A549 (cell line): Measurements from ENCODE around the gene CRTC3. TPM values are rescaled to one million over a fixed set of nuclear protein-coding genes. Genes with fewer than 3 reads are reported as not detected.

Experiments
- ATAC-seq, 2 experiments: fragments of 200-7000 bp in 1 of 2; fragments of >200 bp in 1 of 2; cut with Nextera tagmentation in 1 of 2; cut with Tn5 transposase in 1 of 2; 3 replicates each; pipeline versions ENCODE4 v1.8.0 to v1.9.1; 2018 to 2020; ENCODE audit warnings: mild to moderate bottlenecking in 1 of 2, moderate library complexity in 1 of 2
- CTCF ChIA-PET: fragments of 300-600 bp; sonication (Branson Sonifier 250); formaldehyde crosslinking; extraction: SDS; loops from one replicate; lab custom pipeline; 2021; ENCODE audit warnings: antibody characterized with exemption, inconsistent platforms; lab: Yijun Ruan, JAX
- POLR2A ChIA-PET: fragments of 350-600 bp; formaldehyde crosslinking; extraction: SDS; loops from one replicate; lab custom pipeline; 2021; ENCODE audit warnings: antibody characterized with exemption, inconsistent platforms; lab: Yijun Ruan, JAX
- DNase-seq, 2 experiments: peaks; one replicate each; pipeline versions ENCODE4 v3.0.0 to v3.0.0-alpha.2; 2011 to 2016; ENCODE audit warnings: low read depth in 1 of 2, low spot score in 1 of 2
- FAIRE-seq: peaks from 2 replicates; lab custom pipeline; 2011; peaks lifted over from hg19 to GRCh38; lab: Jason Lieb, UNC
- H3K27ac ChIP-seq, 2 experiments: fragments of >200 bp; sonication (Bioruptor Twin); formaldehyde crosslinking; 3 replicates each; pipeline ENCODE4 v1.5.1; 2016 to 2017
- H3K4me1 ChIP-seq: fragments of >200 bp; sonication (Bioruptor Twin); formaldehyde crosslinking; 3 replicates; pipeline ENCODE4 v1.6.1; 2016
- H3K4me2 ChIP-seq: fragments of >200 bp; sonication (Bioruptor Twin); formaldehyde crosslinking; 3 replicates; pipeline ENCODE4 v1.6.1; 2016
- H3K4me3 ChIP-seq: fragments of >200 bp; sonication (Bioruptor Twin); formaldehyde crosslinking; 3 replicates; pipeline ENCODE4 v1.5.1; 2016
- H3K9me3 ChIP-seq: fragments of >200 bp; sonication (Bioruptor Twin); formaldehyde crosslinking; 3 replicates; pipeline ENCODE4 v1.6.1; 2016
- ATOH8 ChIP-seq: fragments of 250-450 bp; sonication (Bioruptor Pico); IDR thresholded peaks from 2 replicates; pipeline ENCODE4 v1.5.0; 2020; ENCODE audit warnings: low read depth, mild to moderate bottlenecking, moderate library complexity
- CBX8 ChIP-seq: fragments of 200-600 bp; sonication (generic); IDR thresholded peaks from 2 replicates; pipeline ENCODE4 v1.6.1; 2016
- GATA3 ChIP-seq: IDR thresholded peaks from 2 replicates; pipeline ENCODE4 v1.6.1; 2012; ENCODE audit warnings: borderline replicate concordance
- KDM1A ChIP-seq: fragments of 200-600 bp; sonication (generic); IDR thresholded peaks from 2 replicates; pipeline ENCODE4 v1.6.1; 2016; ENCODE audit warnings: low read depth, mild to moderate bottlenecking
- MAFK ChIP-seq: fragments of 450-650 bp; IDR thresholded peaks from 2 replicates; pipeline ENCODE4 v1.6.1; 2014; ENCODE audit not compliant: partially characterized antibody
- POLR2AphosphoS2 ChIP-seq: conservative IDR thresholded peaks from 2 replicates; pipeline ENCODE4 v1.6.1; 2012; ENCODE audit warnings: low read length, improper control_type of control experiment, inconsistent platforms
- RCOR1 ChIP-seq: fragments of 150-350 bp; IDR thresholded peaks from 2 replicates; pipeline ENCODE4 v1.6.1; 2014; ENCODE audit warnings: antibody characterized with exemption, low read length, low read depth
- RNF2 ChIP-seq: fragments of 200-600 bp; sonication (generic); IDR thresholded peaks from 2 replicates; pipeline ENCODE4 v1.6.1; 2016; ENCODE audit warnings: low read depth, mild to moderate bottlenecking, antibody characterized with exemption, moderate library complexity, borderline replicate concordance
- SMC3 ChIP-seq: fragments of >200 bp; sonication (Bioruptor Twin); formaldehyde crosslinking; IDR thresholded peaks from 3 replicates; pipeline ENCODE4 v1.6.1; 2018; ENCODE audit warnings: inconsistent platforms
- TFCP2L1 ChIP-seq: fragments of 250-450 bp; sonication (Bioruptor Pico); IDR thresholded peaks from 2 replicates; pipeline ENCODE4 v1.5.0; 2021; ENCODE audit warnings: mild to moderate bottlenecking
- WGBS: methylation state at CpG from one replicate; pipeline ENCODE4 v1.1.6; 2017; ENCODE audit errors: missing lambda C conversion rate; 5-methylcytosine and 5-hydroxymethylcytosine counted together
- polyA plus RNA-seq, 4 experiments: library from polyadenylated mRNA; depleted of rRNA in 3 of 4; stranded (reverse); fragments of >200 nt; fragmentation: RNase III in 1 of 4; extraction: RNeasy Plus Mini Kit Qiagen cat#74134 plus additional on column Dnase treatment in 1 of 4; gene quantifications; 2 replicates in 3 of 4; 3 replicates in 1 of 4; pipeline ENCODE4 v1.2.3, GENCODE V29; 2011 to 2017
- TF ChIP-seq, protein P1 (sequence below): fragments of 200-600 bp; sonication (generic); IDR thresholded peaks from 2 replicates; pipeline ENCODE4 v1.6.1; 2016; ENCODE audit warnings: antibody characterized with exemption, mild to moderate bottlenecking, moderate library complexity

Gene CRTC3
- polyA plus RNA-seq, 2 of the 4 experiments (the other 2 are of a cell fraction) = 17.5 to 30.5 TPM

GRCh38 chr15:90496791-90497190 lies 32.9 kb upstream of the CRTC3 start (continued):
- TF ChIP-seq, protein P1, sequence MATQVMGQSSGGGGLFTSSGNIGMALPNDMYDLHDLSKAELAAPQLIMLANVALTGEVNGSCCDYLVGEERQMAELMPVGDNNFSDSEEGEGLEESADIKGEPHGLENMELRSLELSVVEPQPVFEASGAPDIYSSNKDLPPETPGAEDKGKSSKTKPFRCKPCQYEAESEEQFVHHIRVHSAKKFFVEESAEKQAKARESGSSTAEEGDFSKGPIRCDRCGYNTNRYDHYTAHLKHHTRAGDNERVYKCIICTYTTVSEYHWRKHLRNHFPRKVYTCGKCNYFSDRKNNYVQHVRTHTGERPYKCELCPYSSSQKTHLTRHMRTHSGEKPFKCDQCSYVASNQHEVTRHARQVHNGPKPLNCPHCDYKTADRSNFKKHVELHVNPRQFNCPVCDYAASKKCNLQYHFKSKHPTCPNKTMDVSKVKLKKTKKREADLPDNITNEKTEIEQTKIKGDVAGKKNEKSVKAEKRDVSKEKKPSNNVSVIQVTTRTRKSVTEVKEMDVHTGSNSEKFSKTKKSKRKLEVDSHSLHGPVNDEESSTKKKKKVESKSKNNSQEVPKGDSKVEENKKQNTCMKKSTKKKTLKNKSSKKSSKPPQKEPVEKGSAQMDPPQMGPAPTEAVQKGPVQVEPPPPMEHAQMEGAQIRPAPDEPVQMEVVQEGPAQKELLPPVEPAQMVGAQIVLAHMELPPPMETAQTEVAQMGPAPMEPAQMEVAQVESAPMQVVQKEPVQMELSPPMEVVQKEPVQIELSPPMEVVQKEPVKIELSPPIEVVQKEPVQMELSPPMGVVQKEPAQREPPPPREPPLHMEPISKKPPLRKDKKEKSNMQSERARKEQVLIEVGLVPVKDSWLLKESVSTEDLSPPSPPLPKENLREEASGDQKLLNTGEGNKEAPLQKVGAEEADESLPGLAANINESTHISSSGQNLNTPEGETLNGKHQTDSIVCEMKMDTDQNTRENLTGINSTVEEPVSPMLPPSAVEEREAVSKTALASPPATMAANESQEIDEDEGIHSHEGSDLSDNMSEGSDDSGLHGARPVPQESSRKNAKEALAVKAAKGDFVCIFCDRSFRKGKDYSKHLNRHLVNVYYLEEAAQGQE = no peak
- TF ChIP-seq SMC3 (no peak), ATOH8 (CRISPR knock-in tag) (no peak)

DNA sequence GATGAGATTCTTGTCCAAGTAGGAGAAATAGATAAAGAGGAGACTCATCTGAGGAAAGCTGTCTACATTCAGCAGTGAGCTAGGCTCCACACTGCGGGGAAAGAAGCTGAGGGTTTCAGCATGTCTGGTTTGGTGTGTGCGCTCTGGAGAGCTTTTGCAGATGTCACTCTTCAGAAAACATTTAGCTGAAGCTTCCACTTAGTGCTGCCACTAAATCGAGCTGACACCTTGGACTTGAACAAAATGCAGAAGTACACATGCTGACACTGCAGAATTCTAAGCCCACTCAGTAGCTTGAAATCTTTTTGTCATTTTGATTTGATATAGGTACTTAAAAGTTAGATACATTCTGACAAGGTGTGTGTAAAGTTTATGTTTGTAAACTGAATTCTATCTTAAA lies 32.3 kb upstream of the CRTC3 start:
- TF ChIP-seq RCOR1 = no peak
- TF ChIP-seq MAFK = peak; percentile 95
- H3K4me2 ChIP-seq = no peak overlapping the region
- ChIA-PET CTCF (interaction anchor here (0.6 to 6.0 kb wide), 8 partner anchors 12 to 435 kb away, joined by 3 to 51 read pairs (median 6); partner anchors contain the start of gene HDDC3), POLR2A (no interaction called here)
- ATAC-seq = no peak
- no peak for FAIRE-seq
- H3K27ac ChIP-seq = no peak overlapping the region
- no peak overlapping the region for H3K4me3 ChIP-seq
- H3K4me1 ChIP-seq = no peaks in the 10 kb centered on the region
- no peaks in the 10 kb centered on the region for H3K9me3 ChIP-seq
- DNase-seq = no peak
- WGBS = 70% methylated on average over 3 of the region's 3 CpGs

DNA sequence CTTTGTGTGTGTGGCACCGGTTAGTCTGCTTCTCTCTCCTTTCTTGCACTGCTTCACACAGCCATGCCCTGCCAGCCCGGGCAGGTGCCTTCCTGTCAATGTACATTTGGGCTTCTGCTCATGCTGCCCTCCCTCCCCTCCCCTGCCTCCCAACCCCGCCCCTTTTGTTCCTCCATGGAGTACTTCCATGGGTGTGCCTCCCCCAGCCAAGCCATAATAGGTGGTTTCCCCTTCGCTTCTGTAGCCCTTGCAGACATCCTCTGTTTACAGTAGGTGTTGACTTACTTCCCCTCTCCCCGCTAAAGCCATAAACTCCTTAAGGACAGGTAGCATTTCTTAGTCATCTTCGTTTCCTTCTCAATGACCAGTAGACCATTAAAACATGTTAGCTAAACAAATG lies 31.8 kb upstream of the CRTC3 start:
- ChIA-PET POLR2A (no interaction called here), CTCF (interaction anchor here (1.1 to 6.0 kb wide), 9 partner anchors 12 to 435 kb away, joined by 3 to 51 read pairs (median 7); partner anchors contain the start of gene HDDC3)
- Histone ChIP-seq H3K9me3 (no peaks in the 10 kb centered on the region), H3K4me3 (no peak overlapping the region), H3K27ac (no peak overlapping the region), H3K4me1 (no peaks in the 10 kb centered on the region), H3K4me2 (no peak overlapping the region)
- DNase-seq = no peak
- ATAC-seq = no peak; a peak in 1 of 6 replicates
- FAIRE-seq = no peak
- TF ChIP-seq TFCP2L1 = no peak
- TF ChIP-seq, protein P1 = no peak
- no peak for TF ChIP-seq GATA3
- TF ChIP-seq KDM1A = no peak
- TF ChIP-seq ATOH8 (CRISPR knock-in tag) = no peak
- 82% methylated on average over 6 of the region's 6 CpGs for WGBS

DNA sequence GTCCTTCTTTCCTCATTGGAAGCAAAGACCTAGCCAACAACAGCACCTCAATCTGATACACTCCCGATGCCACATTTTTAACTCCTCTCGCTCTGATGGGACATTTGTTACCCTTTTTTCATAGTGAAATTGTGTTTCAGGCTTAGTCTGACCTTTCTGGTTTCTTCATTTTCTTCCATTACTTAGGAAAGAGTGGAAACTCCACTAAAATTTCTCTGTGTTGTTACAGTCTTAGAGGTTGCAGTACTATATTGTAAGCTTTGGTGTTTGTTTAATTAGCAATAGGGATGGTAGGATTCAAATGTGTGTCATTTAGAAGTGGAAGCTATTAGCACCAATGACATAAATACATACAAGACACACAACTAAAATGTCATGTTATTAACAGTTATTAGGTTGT lies 29.6 kb upstream of the CRTC3 start:
- ChIA-PET POLR2A (no interaction called here), CTCF (interaction anchor here (0.6 to 6.0 kb wide), 7 partner anchors 10 to 386 kb away, joined by 3 to 51 read pairs (median 17); no protein-coding TSS in a partner anchor)
- Histone ChIP-seq H3K4me3 (no peak overlapping the region), H3K4me1 (no peaks in the 10 kb centered on the region), H3K9me3 (no peaks in the 10 kb centered on the region), H3K27ac (no peak overlapping the region), H3K4me2 (no peak overlapping the region)
- DNase-seq = no peak
- 87% methylated on average over 2 of the region's 2 CpGs for WGBS
- no peak for FAIRE-seq
- no peak for TF ChIP-seq POLR2AphosphoS2
- TF ChIP-seq TFCP2L1 = no peak
- TF ChIP-seq SMC3 = no peak
- TF ChIP-seq CBX8 = no peak
- TF ChIP-seq RNF2 = no peak
- ATAC-seq = no peak
